Mammary epithelial cell (primary cell): ENCODE results near the gene SLC25A24.

ENCODE experiments used
- EZH2 ChIP-seq: IDR thresholded peaks from 2 replicates; pipeline ENCODE4 v1.6.1; 2012; ENCODE audit warnings: low read length, inconsistent platforms, borderline replicate concordance
- TF ChIP-seq, protein P1 (sequence below), 2 donors: IDR thresholded peaks in 1 of 2; conservative IDR thresholded peaks in 1 of 2; 2 replicates each; pipeline ENCODE4 v1.5.1; 2011 to 2012; ENCODE audit warnings: inconsistent platforms in 2 of 2, low read length in 2 of 2, mild to moderate bottlenecking in 2 of 2, control low read depth in 1 of 2, low read depth in 1 of 2; ENCODE audit not compliant: insufficient read depth in 1 of 2; ENCODE audit errors: extremely low read depth in 1 of 2

- TF ChIP-seq, protein P1, sequence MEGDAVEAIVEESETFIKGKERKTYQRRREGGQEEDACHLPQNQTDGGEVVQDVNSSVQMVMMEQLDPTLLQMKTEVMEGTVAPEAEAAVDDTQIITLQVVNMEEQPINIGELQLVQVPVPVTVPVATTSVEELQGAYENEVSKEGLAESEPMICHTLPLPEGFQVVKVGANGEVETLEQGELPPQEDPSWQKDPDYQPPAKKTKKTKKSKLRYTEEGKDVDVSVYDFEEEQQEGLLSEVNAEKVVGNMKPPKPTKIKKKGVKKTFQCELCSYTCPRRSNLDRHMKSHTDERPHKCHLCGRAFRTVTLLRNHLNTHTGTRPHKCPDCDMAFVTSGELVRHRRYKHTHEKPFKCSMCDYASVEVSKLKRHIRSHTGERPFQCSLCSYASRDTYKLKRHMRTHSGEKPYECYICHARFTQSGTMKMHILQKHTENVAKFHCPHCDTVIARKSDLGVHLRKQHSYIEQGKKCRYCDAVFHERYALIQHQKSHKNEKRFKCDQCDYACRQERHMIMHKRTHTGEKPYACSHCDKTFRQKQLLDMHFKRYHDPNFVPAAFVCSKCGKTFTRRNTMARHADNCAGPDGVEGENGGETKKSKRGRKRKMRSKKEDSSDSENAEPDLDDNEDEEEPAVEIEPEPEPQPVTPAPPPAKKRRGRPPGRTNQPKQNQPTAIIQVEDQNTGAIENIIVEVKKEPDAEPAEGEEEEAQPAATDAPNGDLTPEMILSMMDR (conservative IDR thresholded peaks at IDR 0.05 in 1 of 2, IDR thresholded peaks at IDR 0.05 in 1 of 2; ENCODE audit: extremely low read depth in 1 of 2, insufficient read depth in 1 of 2, low read depth in 1 of 2, low read length in 2 of 2): no peak
- no peak for TF ChIP-seq EZH2
Measured at GRCh38 chr1:108114033-108114599, 86.0 kb downstream of the SLC25A24 start.
